B cell (primary cell): ENCODE data around the gene PDE4B. TPM values are rescaled to one million over a fixed set of nuclear protein-coding genes. Genes with fewer than 3 reads are reported as not detected.

ENCODE experiments used
- ATAC-seq: fragments of 200-7000 bp; cut with Tn5 transposase; one replicate; pipeline ENCODE4 v1.10.0; 2021; ENCODE audit warnings: low read depth, mild to moderate bottlenecking, moderate number of reproducible peaks, moderate library complexity
- CTCF ChIA-PET: fragments of 350-600 bp; sonication (Branson Sonifier 250); formaldehyde crosslinking; loops from one replicate; lab custom pipeline; 2021; ENCODE audit warnings: antibody characterized with exemption, inconsistent platforms; lab: Charles Lee
- POLR2A ChIA-PET: fragments of 350-600 bp; sonication (Branson Sonifier 250); formaldehyde crosslinking; loops from one replicate; lab custom pipeline; 2021; ENCODE audit warnings: antibody characterized with exemption; lab: Charles Lee
- DNase-seq: peaks from one replicate; pipeline ENCODE4 v3.0.0; 2013
- H2AFZ ChIP-seq: 2 replicates; pipeline ENCODE4 v1.6.1; 2012; ENCODE audit warnings: mild to moderate bottlenecking, low read depth, low read length; ENCODE audit not compliant: insufficient read depth, poor library complexity, severe bottlenecking
- H3K27ac ChIP-seq, 2 donors: 1 replicate in 1 of 2; 2 replicates in 1 of 2; pipeline ENCODE4 v1.5.1; 2012 to 2013; ENCODE audit warnings: low read length in 2 of 2, mild to moderate bottlenecking in 2 of 2, moderate library complexity in 1 of 2
- H3K27me3 ChIP-seq, 4 experiments: fragments of 200-600 bp in 1 of 4; sonication (generic) in 1 of 4; replicated peaks in 1 of 4; 1 replicate in 2 of 4; 2 replicates in 2 of 4; pipeline versions ENCODE4 v1.6.1 to v1.7.0; 2013 to 2016; ENCODE audit warnings: low read length in 3 of 4, mild to moderate bottlenecking in 2 of 4, mixed read lengths in 1 of 4, moderate library complexity in 1 of 4; ENCODE audit not compliant: insufficient read depth in 4 of 4, control insufficient read depth in 3 of 4; ENCODE audit errors: control extremely low read depth in 1 of 4
- H3K36me3 ChIP-seq, 2 experiments: replicated peaks in 1 of 2; 1 replicate in 1 of 2; 2 replicates in 1 of 2; pipeline versions ENCODE4 v1.6.1 to v1.7.1; 2013; ENCODE audit warnings: low read length in 1 of 2; ENCODE audit not compliant: insufficient read depth in 2 of 2, control insufficient read depth in 1 of 2; ENCODE audit errors: control extremely low read depth in 1 of 2, extremely low read depth in 1 of 2
- H3K4me1 ChIP-seq, 2 donors: fragments of 200-600 bp in 1 of 2; sonication (generic) in 1 of 2; 1 replicate in 1 of 2; 2 replicates in 1 of 2; pipeline versions ENCODE4 v1.5.1 to v1.6.1; 2013 to 2017; ENCODE audit warnings: low read length in 2 of 2; ENCODE audit not compliant: control insufficient read depth in 2 of 2, insufficient read depth in 2 of 2
- H3K4me2 ChIP-seq: replicated peaks from 2 replicates; pipeline ENCODE3; 2012; ENCODE audit warnings: mild to moderate bottlenecking, low read depth, low read length; ENCODE audit not compliant: poor library complexity, severe bottlenecking
- H3K4me3 ChIP-seq, 5 experiments: fragments of 200-600 bp in 1 of 5; sonication (generic) in 1 of 5; 1 replicate in 3 of 5; 2 replicates in 2 of 5; pipeline versions ENCODE4 v1.5.1 to v1.7.0; 2011 to 2016; ENCODE audit warnings: low read length in 4 of 5, mild to moderate bottlenecking in 4 of 5, low read depth in 2 of 5, control low read depth in 1 of 5, moderate library complexity in 1 of 5; ENCODE audit not compliant: insufficient read depth in 1 of 5; ENCODE audit errors: control extremely low read depth in 1 of 5, extremely low read depth in 1 of 5
- H3K79me2 ChIP-seq: fragments of 200-600 bp; sonication (generic); one replicate; pipeline ENCODE4 v1.6.0; 2016; ENCODE audit warnings: low read length; ENCODE audit not compliant: control insufficient read depth, insufficient read depth
- H3K9ac ChIP-seq: fragments of 200-600 bp; sonication (generic); 2 replicates; pipeline ENCODE4 v1.6.1; 2017; ENCODE audit warnings: mild to moderate bottlenecking, low read length, moderate library complexity
- H3K9me3 ChIP-seq, 3 donors: one replicate each; pipeline versions ENCODE4 v1.6.1 to v1.7.1; 2013; ENCODE audit warnings: low read length in 2 of 3; ENCODE audit not compliant: control insufficient read depth in 2 of 3, insufficient read depth in 1 of 3; ENCODE audit errors: control extremely low read depth in 1 of 3
- H4K20me1 ChIP-seq: 2 replicates; pipeline ENCODE4 v1.6.0; 2012; ENCODE audit warnings: mild to moderate bottlenecking, low read length; ENCODE audit not compliant: insufficient read depth, control insufficient read depth, poor library complexity, severe bottlenecking
- H3K27ac Mint-ChIP-seq: one replicate; pipeline ENCODE4 v1.8.0; 2021; ENCODE audit warnings: mixed read lengths
- H3K27me3 Mint-ChIP-seq: one replicate; pipeline ENCODE4 v1.8.0; 2021; ENCODE audit warnings: mixed read lengths
- H3K4me1 Mint-ChIP-seq: one replicate; pipeline ENCODE4 v1.8.0; 2021; ENCODE audit warnings: mixed read lengths
- H3K4me3 Mint-ChIP-seq: one replicate; pipeline ENCODE4 v1.8.0; 2021; ENCODE audit warnings: mixed read lengths
- H3K9me3 Mint-ChIP-seq: one replicate; pipeline ENCODE4 v1.8.0; 2022; ENCODE audit warnings: mixed read lengths; ENCODE audit not compliant: insufficient read depth
- EZH2 ChIP-seq: IDR thresholded peaks from 2 replicates; pipeline ENCODE4 v1.6.1; 2012; ENCODE audit warnings: borderline replicate concordance, low read depth, mild to moderate bottlenecking, moderate library complexity, low read length; ENCODE audit not compliant: insufficient read depth, poor library complexity, severe bottlenecking
- WGBS: methylation state at CpG from one replicate; pipeline ENCODE4 v1.1.5; 2013; ENCODE audit warnings: missing lambda C conversion rate; ENCODE audit not compliant: insufficient coverage; 5-methylcytosine and 5-hydroxymethylcytosine counted together
- intact Hi-C: fragments of 100-400 bp; cut with micrococcal nuclease; formaldehyde crosslinking; loops from one replicate; pipeline ENCODE4 v1.10.0; 2022
- polyA plus RNA-seq: library from polyadenylated mRNA; depleted of rRNA; stranded (reverse); fragments of >200 nt; gene quantifications from 2 replicates; pipeline ENCODE4 v1.2.3, GENCODE V29; 2012
- total RNA-seq, 2 donors: library from RNA; stranded (reverse); fragments of 120-200 nt in 1 of 2; gene quantifications; 1 replicate in 1 of 2; 2 replicates in 1 of 2; pipeline versions ENCODE4 v1.2.3 to v1.2.4, GENCODE V29; 2013 to 2022
- TF ChIP-seq, protein P1 (sequence below): fragments of 200-600 bp; IDR thresholded peaks from one replicate; pipeline ENCODE4 v1.8.0; 2022; ENCODE audit warnings: antibody characterized with exemption, mild to moderate bottlenecking

PDE4B gene
- total and polyA plus RNA-seq, 2 donors (not counting 1 experiment from before 2014, with no cell fraction given) = 63.7 to 242 TPM

DNA sequence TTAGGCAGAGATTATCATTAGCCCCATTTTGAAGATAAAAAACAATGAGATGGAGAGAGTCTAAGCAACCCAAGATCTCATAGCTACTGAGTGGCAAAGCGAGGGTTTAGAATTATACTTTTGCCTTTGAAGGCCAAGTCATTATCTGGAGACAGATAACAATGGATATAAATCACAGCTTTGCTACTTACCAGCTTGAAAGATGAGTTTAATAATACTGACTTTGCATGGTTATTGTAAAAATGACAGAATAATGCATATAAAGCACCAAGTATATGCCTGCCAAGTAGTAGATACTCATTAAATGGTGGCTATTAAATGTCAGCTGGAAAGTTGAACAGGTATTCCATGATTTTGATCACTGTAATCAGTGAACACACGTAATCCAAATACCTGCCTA lies 499.6 kb downstream of the PDE4B start:
- intact Hi-C loops = no loop called here
- TF ChIP-seq, protein P1, sequence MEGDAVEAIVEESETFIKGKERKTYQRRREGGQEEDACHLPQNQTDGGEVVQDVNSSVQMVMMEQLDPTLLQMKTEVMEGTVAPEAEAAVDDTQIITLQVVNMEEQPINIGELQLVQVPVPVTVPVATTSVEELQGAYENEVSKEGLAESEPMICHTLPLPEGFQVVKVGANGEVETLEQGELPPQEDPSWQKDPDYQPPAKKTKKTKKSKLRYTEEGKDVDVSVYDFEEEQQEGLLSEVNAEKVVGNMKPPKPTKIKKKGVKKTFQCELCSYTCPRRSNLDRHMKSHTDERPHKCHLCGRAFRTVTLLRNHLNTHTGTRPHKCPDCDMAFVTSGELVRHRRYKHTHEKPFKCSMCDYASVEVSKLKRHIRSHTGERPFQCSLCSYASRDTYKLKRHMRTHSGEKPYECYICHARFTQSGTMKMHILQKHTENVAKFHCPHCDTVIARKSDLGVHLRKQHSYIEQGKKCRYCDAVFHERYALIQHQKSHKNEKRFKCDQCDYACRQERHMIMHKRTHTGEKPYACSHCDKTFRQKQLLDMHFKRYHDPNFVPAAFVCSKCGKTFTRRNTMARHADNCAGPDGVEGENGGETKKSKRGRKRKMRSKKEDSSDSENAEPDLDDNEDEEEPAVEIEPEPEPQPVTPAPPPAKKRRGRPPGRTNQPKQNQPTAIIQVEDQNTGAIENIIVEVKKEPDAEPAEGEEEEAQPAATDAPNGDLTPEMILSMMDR = no peak
- TF ChIP-seq EZH2 = no peak
- no peak for DNase-seq
- no peak for ATAC-seq
- Histone ChIP-seq H3K27me3 (no peaks in the 10 kb centered on the region), H2AFZ (no peak overlapping the region), H3K27ac (no peak overlapping the region), H3K4me2 (no peak overlapping the region), H3K36me3 (no peaks in the 10 kb centered on the region), H3K4me1 (peaks cover 12 to 17% of the 10 kb centered on the region in 2 donors), H3K9me3 (no peaks in the 10 kb centered on the region), H3K9ac (no peak overlapping the region), H4K20me1 (no peaks in the 10 kb centered on the region), H3K79me2 (no peaks in the 10 kb centered on the region), H3K4me3 (no peak overlapping the region)
- peaks cover 40% of the 10 kb centered on the region for H3K4me1 Mint-ChIP-seq
- WGBS = no CpG with 5 or more reads among the region's 2 CpGs
- ChIA-PET POLR2A (no interaction called here), CTCF (interaction anchor here (1.4 to 2.9 kb wide), 3 partner anchors 9 to 13 kb away, joined by 3 to 11 read pairs (median 8); no protein-coding TSS in a partner anchor)
- no peaks in the 10 kb centered on the region for H3K27me3 Mint-ChIP-seq
- H3K27ac Mint-ChIP-seq = no peak overlapping the region
- no peak overlapping the region for H3K4me3 Mint-ChIP-seq
- H3K9me3 Mint-ChIP-seq = no peaks in the 10 kb centered on the region

DNA sequence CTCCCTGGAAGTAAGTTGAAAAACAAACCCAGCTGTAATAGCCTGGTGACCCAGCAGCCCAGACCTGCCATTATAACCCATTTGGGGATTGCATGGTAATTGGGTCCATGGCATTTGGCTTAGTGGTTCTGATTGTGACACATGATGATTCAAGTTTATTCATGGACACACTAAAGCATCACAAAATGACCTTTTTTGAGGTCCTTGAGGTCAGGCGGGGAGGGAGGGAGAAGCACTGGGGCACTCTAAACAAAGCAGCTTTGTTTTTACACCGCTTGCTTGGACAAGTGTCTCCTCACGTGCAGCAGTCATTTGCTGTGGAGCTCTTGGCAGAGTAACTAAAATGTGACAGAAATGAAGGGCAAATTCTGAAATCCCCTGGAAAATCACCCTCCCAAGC lies 500.2 kb downstream of the PDE4B start:
- Histone ChIP-seq H3K9me3 (no peaks in the 10 kb centered on the region), H3K36me3 (no peaks in the 10 kb centered on the region), H3K4me1 (peaks cover 12 to 17% of the 10 kb centered on the region in 2 donors), H4K20me1 (no peaks in the 10 kb centered on the region), H3K27me3 (no peaks in the 10 kb centered on the region), H3K9ac (no peak overlapping the region), H3K27ac (no peak overlapping the region), H2AFZ (no peak overlapping the region), H3K79me2 (no peaks in the 10 kb centered on the region), H3K4me2 (no peak overlapping the region), H3K4me3 (no peak overlapping the region)
- CTCF ChIA-PET = interaction anchor here (2.6 to 2.9 kb wide), 2 partner anchors 8 to 11 kb away, joined by 8 to 11 read pairs; no protein-coding TSS in a partner anchor
- POLR2A ChIA-PET = no interaction called here
- H3K27ac Mint-ChIP-seq = no peak overlapping the region
- intact Hi-C loops = no loop called here
- TF ChIP-seq, protein P1 = no peak
- no peak for TF ChIP-seq EZH2
- H3K4me3 Mint-ChIP-seq = no peak overlapping the region
- DNase-seq (no peak), ATAC-seq (no peak)
- H3K27me3 Mint-ChIP-seq = no peaks in the 10 kb centered on the region
- H3K9me3 Mint-ChIP-seq = no peaks in the 10 kb centered on the region
- peaks cover 40% of the 10 kb centered on the region for H3K4me1 Mint-ChIP-seq
- no CpG with 5 or more reads among the region's 3 CpGs for WGBS
